B cell (primary cell): Measurements from ENCODE around the gene RANBP3L.

ENCODE experiments used
- CTCF ChIP-seq: fragments of 200-600 bp; IDR thresholded peaks from one replicate; pipeline ENCODE4 v1.8.0; 2022; ENCODE audit warnings: antibody characterized with exemption, mild to moderate bottlenecking
- EZH2 ChIP-seq: IDR thresholded peaks from 2 replicates; pipeline ENCODE4 v1.6.1; 2012; ENCODE audit warnings: borderline replicate concordance, low read depth, mild to moderate bottlenecking, moderate library complexity, low read length; ENCODE audit not compliant: insufficient read depth, poor library complexity, severe bottlenecking

- TF ChIP-seq CTCF (no peak), EZH2 (no peak)
These were observed 22.5 kb downstream of the RANBP3L start for GRCh38 chr5:36279054-36279698.
